Activated CD4-positive, alpha-beta memory T cell treated with anti-CD3 and anti-CD28 coated beads for 36 hours (primary cell): ENCODE results near the gene AGBL3. TPM values are rescaled to one million over a fixed set of nuclear protein-coding genes. Genes with fewer than 3 reads are reported as not detected.

Experiments
- CTCF ChIA-PET: fragments of 350-600 bp; sonication (Branson Sonifier 250); formaldehyde crosslinking; loops from one replicate; lab custom pipeline; 2021; ENCODE audit warnings: antibody characterized with exemption, inconsistent platforms; lab: Charles Lee
- POLR2A ChIA-PET: fragments of 350-600 bp; sonication (Branson Sonifier 250); formaldehyde crosslinking; loops from one replicate; lab custom pipeline; 2021; ENCODE audit warnings: antibody characterized with exemption; lab: Charles Lee
- DNase-seq: peaks from one replicate; pipeline ENCODE4 v3.0.0-alpha.2; 2020
- H3K27ac Mint-ChIP-seq: one replicate; pipeline ENCODE4 v1.8.0; 2021; ENCODE audit warnings: mixed read lengths
- H3K27me3 Mint-ChIP-seq: one replicate; pipeline ENCODE4 v1.8.0; 2021; ENCODE audit warnings: mixed read lengths
- H3K36me3 Mint-ChIP-seq: one replicate; pipeline ENCODE4 v1.8.0; 2021; ENCODE audit warnings: mixed read lengths
- H3K4me1 Mint-ChIP-seq: one replicate; pipeline ENCODE4 v1.8.0; 2021; ENCODE audit warnings: low read depth, mixed read lengths
- H3K4me3 Mint-ChIP-seq: one replicate; pipeline ENCODE4 v1.8.0; 2021; ENCODE audit warnings: mild to moderate bottlenecking, mixed read lengths
- H3K9me3 Mint-ChIP-seq: one replicate; pipeline ENCODE4 v1.8.0; 2021; ENCODE audit warnings: mixed read lengths
- intact Hi-C: fragments of 100-400 bp; cut with micrococcal nuclease; formaldehyde crosslinking; loops from one replicate; pipeline ENCODE4 v1.15.1; 2023
- total RNA-seq, 2 experiments: library from RNA; stranded (reverse); gene quantifications; one replicate each; pipeline ENCODE4 v1.2.3, GENCODE V29; 2021

AGBL3 gene
- total RNA-seq, 2 experiments from 2014 or later: 3.3 to 3.4 TPM

GRCh38 chr7:135152442-135152841 is 166.1 kb downstream of the AGBL3 start:
- no peak overlapping the region for H3K27ac Mint-ChIP-seq
- peaks cover 71% of the 10 kb centered on the region for H3K36me3 Mint-ChIP-seq
- H3K4me3 Mint-ChIP-seq: no peak overlapping the region
- ChIA-PET POLR2A (no interaction called here), CTCF (no interaction called here)
- intact Hi-C loops: no loop called here
- peaks cover 43% of the 10 kb centered on the region for H3K9me3 Mint-ChIP-seq
- H3K4me1 Mint-ChIP-seq: peaks cover 48% of the 10 kb centered on the region
- DNase-seq: no peak
- no peaks in the 10 kb centered on the region for H3K27me3 Mint-ChIP-seq

GRCh38 chr7:135154734-135155133 is 168.4 kb downstream of the AGBL3 start:
- no peak overlapping the region for H3K27ac Mint-ChIP-seq
- peaks cover 43% of the 10 kb centered on the region for H3K9me3 Mint-ChIP-seq
- H3K4me1 Mint-ChIP-seq: peaks cover 44% of the 10 kb centered on the region
- ChIA-PET CTCF (no interaction called here), POLR2A (no interaction called here)
- H3K36me3 Mint-ChIP-seq: peaks cover 72% of the 10 kb centered on the region
- H3K4me3 Mint-ChIP-seq: no peak overlapping the region
- no peak for DNase-seq
- no peaks in the 10 kb centered on the region for H3K27me3 Mint-ChIP-seq
- intact Hi-C loops: no loop called here

DNA sequence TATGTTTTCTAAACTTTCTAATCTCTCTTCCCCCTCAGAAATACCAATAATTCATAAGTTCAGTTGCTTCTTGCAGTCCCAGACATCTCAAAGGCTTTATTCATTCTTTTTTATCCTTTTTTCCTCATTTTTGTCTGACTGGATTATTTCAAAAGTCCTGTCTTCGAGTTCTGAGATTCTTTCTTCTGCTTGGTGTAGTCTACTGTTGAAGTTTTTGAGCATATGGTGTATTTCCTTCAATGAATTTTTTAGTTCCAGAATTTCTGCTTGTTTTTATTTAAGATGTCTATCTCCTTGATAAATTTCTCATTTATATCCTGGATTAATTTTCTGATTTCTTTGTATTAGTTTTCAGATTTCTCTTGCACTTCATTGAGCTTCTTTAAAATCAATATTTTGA is 170.0 kb downstream of the AGBL3 start:
- Mint-ChIP-seq H3K27ac (no peak overlapping the region), H3K36me3 (peaks cover 75% of the 10 kb centered on the region), H3K4me3 (no peak overlapping the region), H3K4me1 (peaks cover 45% of the 10 kb centered on the region), H3K9me3 (peaks cover 43% of the 10 kb centered on the region), H3K27me3 (no peaks in the 10 kb centered on the region)
- POLR2A ChIA-PET: no interaction called here
- CTCF ChIA-PET: interaction anchor here (1.8 kb wide), 1 partner anchor 9 kb away, joined by 4 read pairs; the partner anchor contains the start of gene TMEM140
- intact Hi-C loops: no loop called here
- no peak for DNase-seq

GRCh38 chr7:135158141-135158655 is 171.9 kb downstream of the AGBL3 start:
- Mint-ChIP-seq H3K4me1 (peaks cover 40% of the 10 kb centered on the region), H3K4me3 (no peak overlapping the region), H3K36me3 (peaks cover 76% of the 10 kb centered on the region), H3K27me3 (no peaks in the 10 kb centered on the region), H3K27ac (no peak overlapping the region), H3K9me3 (peaks cover 49% of the 10 kb centered on the region)
- CTCF ChIA-PET: interaction anchor here (0.5 to 1.8 kb wide), 5 partner anchors 7 to 13 kb away, joined by 3 to 4 read pairs (median 4); partner anchors contain the start of genes CYREN and TMEM140
- DNase-seq: no peak
- intact Hi-C loops: no loop called here
- POLR2A ChIA-PET: interaction anchor here (0.6 to 2.2 kb wide), 4 partner anchors 8 to 512 kb away, joined by 3 to 11 read pairs (median 4); partner anchors contain the start of genes AGBL3 and TMEM140

GRCh38 chr7:135158874-135159273 is 172.6 kb downstream of the AGBL3 start:
- POLR2A ChIA-PET: interaction anchor here (0.6 to 2.2 kb wide), 5 partner anchors 9 to 513 kb away, joined by 3 to 11 read pairs (median 4); partner anchors contain the start of genes AGBL3, CYREN and TMEM140
- intact Hi-C loops: no loop called here
- Mint-ChIP-seq H3K4me1 (peaks cover 37% of the 10 kb centered on the region), H3K27ac (peak overlapping the region; percentile 73), H3K36me3 (peaks cover 73% of the 10 kb centered on the region), H3K27me3 (no peaks in the 10 kb centered on the region), H3K9me3 (peaks cover 45% of the 10 kb centered on the region), H3K4me3 (no peak overlapping the region)
- no peak for DNase-seq
- CTCF ChIA-PET: interaction anchor here (0.5 to 1.5 kb wide), 3 partner anchors 8 to 12 kb away, joined by 3 to 4 read pairs (median 4); partner anchors contain the start of gene CYREN

- Mint-ChIP-seq H3K27me3 (no peaks in the 10 kb centered on the region), H3K27ac (peak overlapping the region; percentile 85), H3K9me3 (peaks cover 38% of the 10 kb centered on the region), H3K36me3 (peaks cover 70% of the 10 kb centered on the region), H3K4me1 (peaks cover 32% of the 10 kb centered on the region), H3K4me3 (no peak overlapping the region)
- intact Hi-C loops: loop anchor here (1.0 to 10.0 kb wide), 4 partner anchors 10 to 845 kb away; partner anchors contain the start of genes SLC35B4 and TMEM140
- ChIA-PET CTCF (interaction anchor here (0.6 to 2.7 kb wide), 3 partner anchors 10 to 527 kb away, joined by 3 to 27 read pairs (median 5); partner anchors contain the start of genes CYREN and TMEM140), POLR2A (interaction anchor here (1.3 to 2.2 kb wide), 4 partner anchors 10 to 11 kb away, joined by 4 to 11 read pairs (median 6); partner anchors contain the start of genes CYREN and TMEM140)
- no peak for DNase-seq
These were observed 173.2 kb downstream of the AGBL3 start for GRCh38 chr7:135159359-135160085.

GRCh38 chr7:135160098-135160857 is 174.0 kb downstream of the AGBL3 start:
- intact Hi-C loops: loop anchor here (1.0 to 10.0 kb wide), 4 partner anchors 9 to 845 kb away; partner anchors contain the start of genes SLC35B4 and TMEM140
- ChIA-PET POLR2A (interaction anchor here (1.8 to 1.9 kb wide), 3 partner anchors 9 to 12 kb away, joined by 4 to 14 read pairs (median 7); partner anchors contain the start of genes CYREN and TMEM140), CTCF (interaction anchor here (1.4 to 2.7 kb wide), 2 partner anchors 9 to 12 kb away, joined by 5 to 27 read pairs; partner anchors contain the start of genes CYREN and TMEM140)
- Mint-ChIP-seq H3K27ac (peak overlapping the region; percentile 85), H3K4me3 (no peak overlapping the region), H3K4me1 (peaks cover 28% of the 10 kb centered on the region), H3K27me3 (no peaks in the 10 kb centered on the region), H3K9me3 (peaks cover 31% of the 10 kb centered on the region), H3K36me3 (peaks cover 67% of the 10 kb centered on the region)
- DNase-seq: no peak

DNA sequence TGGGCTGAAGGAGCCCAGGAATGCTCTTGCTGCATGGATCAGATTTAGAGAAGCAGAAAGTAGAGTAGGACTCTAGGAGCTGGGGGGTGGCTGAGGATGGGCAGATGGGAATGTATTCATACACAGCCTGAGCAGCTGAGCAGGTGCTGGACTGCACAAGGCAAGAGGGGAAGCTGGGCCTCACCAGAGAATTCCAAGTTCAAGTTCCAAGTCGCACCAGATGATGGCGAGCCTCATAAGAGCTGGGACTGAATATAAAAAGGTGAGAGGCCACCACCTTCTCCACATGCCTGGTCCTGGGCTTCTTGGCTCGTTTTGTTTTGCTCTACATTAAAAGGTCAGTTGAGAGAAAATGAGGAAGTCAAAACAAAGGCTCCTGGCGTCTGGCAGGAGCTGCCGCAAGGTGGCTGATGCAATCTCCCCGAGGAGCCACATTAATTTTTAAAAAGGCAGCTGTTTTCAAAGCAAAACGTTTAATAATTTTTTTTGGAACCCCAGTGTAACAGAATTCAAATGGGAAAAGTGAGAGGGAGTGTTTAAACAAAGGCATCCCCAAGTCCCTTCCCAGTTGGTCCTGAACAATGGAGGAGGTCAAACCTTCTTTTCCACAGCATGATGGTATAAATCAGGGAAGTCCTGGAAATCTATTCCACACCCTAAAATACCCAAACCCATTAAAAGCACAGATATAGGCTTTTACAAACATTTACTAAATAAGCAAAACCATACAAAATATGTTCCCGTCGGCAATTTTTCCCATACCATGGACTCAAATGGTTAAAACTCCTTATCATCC is 174.7 kb downstream of the AGBL3 start:
- ChIA-PET POLR2A (interaction anchor here (1.8 to 1.9 kb wide), 3 partner anchors 8 to 13 kb away, joined by 4 to 14 read pairs (median 7); partner anchors contain the start of genes CYREN and TMEM140), CTCF (interaction anchor here (1.4 to 2.7 kb wide), 2 partner anchors 9 to 13 kb away, joined by 5 to 27 read pairs; partner anchors contain the start of genes CYREN and TMEM140)
- Mint-ChIP-seq H3K27me3 (no peaks in the 10 kb centered on the region), H3K4me1 (peaks cover 28% of the 10 kb centered on the region), H3K36me3 (peaks cover 59% of the 10 kb centered on the region), H3K27ac (peak overlapping the region; percentile 85), H3K9me3 (peaks cover 23% of the 10 kb centered on the region), H3K4me3 (no peak overlapping the region)
- intact Hi-C loops: loop anchor here (1.0 to 10.0 kb wide), 4 partner anchors 8 to 846 kb away; partner anchors contain the start of genes SLC35B4 and TMEM140
- DNase-seq: no peak

GRCh38 chr7:135161669-135162068 is 175.4 kb downstream of the AGBL3 start:
- CTCF ChIA-PET: interaction anchor here (2.7 kb wide), 1 partner anchor 8 kb away, joined by 27 read pairs; the partner anchor contains the start of gene CYREN

GRCh38 chr7:135162382-135163001 is 176.2 kb downstream of the AGBL3 start:
- Mint-ChIP-seq H3K4me3 (no peak overlapping the region), H3K9me3 (peaks cover 9% of the 10 kb centered on the region), H3K27me3 (no peaks in the 10 kb centered on the region), H3K27ac (peak overlapping the region; percentile 85), H3K36me3 (peaks cover 58% of the 10 kb centered on the region), H3K4me1 (peaks cover 34% of the 10 kb centered on the region)
- no peak for DNase-seq
- ChIA-PET POLR2A (interaction anchor here (0.7 kb wide), 1 partner anchor 15 kb away, joined by 3 read pairs; the partner anchor contains the start of gene TMEM140), CTCF (interaction anchor here (0.6 to 2.7 kb wide), 3 partner anchors 7 to 176 kb away, joined by 3 to 27 read pairs (median 4); partner anchors contain the start of genes AGBL3 and CYREN)
- intact Hi-C loops: loop anchor here (10.0 kb wide), 2 partner anchors 428 to 848 kb away; partner anchors contain the start of gene SLC35B4

More at GRCh38 chr7:135161669-135162068, 175.4 kb downstream of the AGBL3 start:
- Mint-ChIP-seq H3K36me3 (peaks cover 59% of the 10 kb centered on the region), H3K4me3 (no peak overlapping the region), H3K9me3 (peaks cover 17% of the 10 kb centered on the region), H3K27ac (peak overlapping the region; percentile 85), H3K27me3 (no peaks in the 10 kb centered on the region), H3K4me1 (peaks cover 28% of the 10 kb centered on the region)
- DNase-seq: no peak
- intact Hi-C loops: loop anchor here (10.0 kb wide), 2 partner anchors 427 to 847 kb away; partner anchors contain the start of gene SLC35B4
- POLR2A ChIA-PET: interaction anchor here (1.9 kb wide), 1 partner anchor 14 kb away, joined by 14 read pairs; the partner anchor contains the start of gene TMEM140
